Liver (tissue), 9 donors: ENCODE results near the gene LRRC27. TPM values are rescaled to one million over a fixed set of nuclear protein-coding genes. Genes with fewer than 3 reads are reported as not detected.
A peak's percentile ranks its signal among the peaks of the same experiment; 100 is the strongest.

Experiments used
- DNase-seq: peaks from one replicate; pipeline ENCODE4 v3.0.0-alpha.2; 2017; ENCODE audit warnings: low spot score
- H3K27ac ChIP-seq, 2 donors: one replicate each; pipeline ENCODE4 v1.7.0; 2013; ENCODE audit warnings: inconsistent platforms in 2 of 2, low read length in 2 of 2, control low read depth in 1 of 2, low read depth in 1 of 2, mild to moderate bottlenecking in 1 of 2
- H3K27me3 ChIP-seq, 4 donors: one replicate each; pipeline versions ENCODE4 v1.6.1 to v1.7.0; 2013; ENCODE audit warnings: low read length in 3 of 4, inconsistent platforms in 1 of 4, mild to moderate bottlenecking in 1 of 4, moderate library complexity in 1 of 4; ENCODE audit not compliant: control insufficient read depth in 4 of 4, insufficient read depth in 4 of 4
- H3K36me3 ChIP-seq, 4 donors: one replicate each; pipeline versions ENCODE4 v1.6.1 to v1.7.0; 2013; ENCODE audit warnings: low read length in 3 of 4, mild to moderate bottlenecking in 3 of 4, low read depth in 1 of 4, moderate library complexity in 1 of 4; ENCODE audit not compliant: control insufficient read depth in 4 of 4, insufficient read depth in 3 of 4
- H3K4me1 ChIP-seq, 4 donors: one replicate each; pipeline versions ENCODE4 v1.6.1 to v1.7.0; 2013; ENCODE audit warnings: low read length in 3 of 4, mild to moderate bottlenecking in 3 of 4, moderate library complexity in 1 of 4; ENCODE audit not compliant: control insufficient read depth in 4 of 4, insufficient read depth in 4 of 4
- H3K4me3 ChIP-seq, 3 donors: one replicate each; pipeline versions ENCODE4 v1.6.1 to v1.7.0; 2013; ENCODE audit warnings: low read length in 3 of 3, control low read depth in 1 of 3, low read depth in 1 of 3, mild to moderate bottlenecking in 1 of 3
- H3K9ac ChIP-seq, 2 donors: one replicate each; pipeline ENCODE4 v1.7.0; 2013; ENCODE audit warnings: low read length in 2 of 2, mild to moderate bottlenecking in 2 of 2, moderate library complexity in 2 of 2, control low read depth in 1 of 2, low read depth in 1 of 2
- H3K9me3 ChIP-seq, 4 donors: one replicate each; pipeline versions ENCODE4 v1.6.1 to v1.7.0; 2013; ENCODE audit warnings: low read length in 3 of 4; ENCODE audit not compliant: control insufficient read depth in 4 of 4
- ATF3 ChIP-seq: IDR thresholded peaks from 2 replicates; pipeline ENCODE4 v1.6.1; 2016; ENCODE audit warnings: antibody characterized with exemption
- CTCF ChIP-seq: fragments of 150-350 bp; IDR thresholded peaks from 2 replicates; pipeline ENCODE4 v1.5.1; 2017; ENCODE audit warnings: improper control_type of control experiment, low read depth, low read length; ENCODE audit not compliant: missing input control
- EGR1 ChIP-seq, 2 donors: IDR thresholded peaks; 2 replicates each; pipeline ENCODE4 v1.6.1; 2016 to 2018; ENCODE audit warnings: antibody characterized with exemption in 2 of 2, low read depth in 2 of 2
- FOXA1 ChIP-seq: IDR thresholded peaks from 2 replicates; pipeline ENCODE4 v1.6.1; 2016; ENCODE audit warnings: antibody characterized with exemption
- FOXA2 ChIP-seq: IDR thresholded peaks from 2 replicates; pipeline ENCODE4 v1.6.1; 2016; ENCODE audit warnings: antibody characterized with exemption
- GABPA ChIP-seq, 2 donors: IDR thresholded peaks in 1 of 2; conservative IDR thresholded peaks in 1 of 2; 2 replicates each; pipeline ENCODE4 v1.6.1; 2016; ENCODE audit warnings: antibody characterized with exemption in 2 of 2, mild to moderate bottlenecking in 1 of 2, moderate library complexity in 1 of 2
- HNF4A ChIP-seq, 2 donors: conservative IDR thresholded peaks; 2 replicates each; pipeline ENCODE4 v1.6.1; 2016; ENCODE audit warnings: antibody characterized with exemption in 2 of 2, mild to moderate bottlenecking in 2 of 2
- HNF4G ChIP-seq: IDR thresholded peaks from 2 replicates; pipeline ENCODE4 v1.6.1; 2016; ENCODE audit warnings: antibody characterized with exemption
- RAD21 ChIP-seq, 2 donors: IDR thresholded peaks; 2 replicates each; pipeline ENCODE4 v1.6.1; 2016; ENCODE audit warnings: antibody characterized with exemption in 2 of 2, mild to moderate bottlenecking in 2 of 2
- RXRA ChIP-seq, 2 donors: IDR thresholded peaks; 2 replicates each; pipeline ENCODE4 v1.6.1; 2017 to 2018; ENCODE audit warnings: antibody characterized with exemption in 2 of 2, mild to moderate bottlenecking in 1 of 2
- SP1 ChIP-seq: IDR thresholded peaks from 2 replicates; pipeline ENCODE4 v1.6.1; 2018; ENCODE audit warnings: antibody characterized with exemption, mild to moderate bottlenecking
- TAF1 ChIP-seq: conservative IDR thresholded peaks from 2 replicates; pipeline ENCODE4 v1.6.1; 2016; ENCODE audit warnings: antibody characterized with exemption, mild to moderate bottlenecking
- YY1 ChIP-seq: IDR thresholded peaks from 2 replicates; pipeline ENCODE4 v1.6.1; 2016; ENCODE audit warnings: antibody characterized with exemption, mild to moderate bottlenecking
- ZBTB33 ChIP-seq: IDR thresholded peaks from 2 replicates; pipeline ENCODE4 v1.6.1; 2016; ENCODE audit warnings: antibody characterized with exemption
- WGBS: extraction: QIAGEN DNeasy Blood & Tissue Kit; methylation state at CpG from one replicate; pipeline ENCODE4 v1.1.7; 2013; 5-methylcytosine and 5-hydroxymethylcytosine counted together
- polyA plus RNA-seq, 2 donors: library from polyadenylated mRNA; stranded (reverse) in 1 of 2; unstranded in 1 of 2; fragments of 200-250 nt in 1 of 2; fragments of >200 nt in 1 of 2; fragmentation: Nextera tagmentation in 1 of 2; extraction: Ambion mirVana in 1 of 2; gene quantifications; one replicate each; pipeline versions ENCODE4 v1.2.1 to v1.2.3, GENCODE V29; 2013 to 2015
- total RNA-seq, 2 donors: library from RNA; depleted of rRNA; stranded (reverse); fragments of >200 nt; gene quantifications; one replicate each; pipeline ENCODE4 v1.2.3, GENCODE V29; 2014
- TF ChIP-seq, protein P1 (sequence below): IDR thresholded peaks from 2 replicates; pipeline ENCODE4 v1.6.1; 2016; ENCODE audit warnings: antibody characterized with exemption, mild to moderate bottlenecking
- TF ChIP-seq, protein P2 (sequence below): IDR thresholded peaks from 2 replicates; pipeline ENCODE4 v1.6.1; 2016; ENCODE audit warnings: antibody characterized with exemption
- donor health status: healthy.
- donor health status: healthy.
- donor health status: healthy.
- donor health status: healthy.
- donor health status: healthy.

LRRC27 gene
- total and polyA plus RNA-seq, 4 donors: 1.8 to 2.8 (median 2.6) TPM

DNA sequence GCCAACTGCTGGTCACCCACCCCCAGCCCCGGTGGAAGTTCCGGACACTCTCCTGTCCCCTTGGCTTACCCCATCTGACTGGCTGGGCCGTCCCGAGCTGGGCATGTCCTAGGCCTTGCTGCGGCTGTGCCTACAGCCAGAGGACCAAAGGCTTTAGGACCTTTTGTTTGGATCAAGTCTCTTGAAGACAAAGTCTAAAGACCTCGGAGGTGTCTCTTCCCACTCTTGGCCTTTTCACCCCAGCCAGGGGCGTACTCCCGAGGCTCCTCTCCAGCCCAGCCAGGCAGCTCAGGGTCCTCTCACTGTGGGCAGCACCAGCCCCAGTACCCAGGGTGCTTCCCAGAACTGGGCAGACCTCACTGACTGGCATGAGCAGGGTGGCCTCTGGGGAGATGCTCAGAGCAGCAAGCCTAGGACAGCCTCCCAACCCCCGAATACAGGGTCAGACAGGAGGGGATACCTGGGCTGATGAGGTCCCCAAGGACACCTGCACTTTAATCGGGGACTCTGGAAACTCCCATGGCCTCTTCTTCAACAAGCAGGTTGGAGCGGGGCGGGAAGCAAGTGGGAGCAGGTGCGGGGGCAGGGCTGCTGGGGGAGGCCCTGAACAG, 62.3 kb downstream of the LRRC27 start (continued):
- TF ChIP-seq ATF3 (no peak), HNF4A (conservative IDR thresholded peaks at IDR 0.05) (no peak), CTCF (no peak), YY1 (no peak)

DNA sequence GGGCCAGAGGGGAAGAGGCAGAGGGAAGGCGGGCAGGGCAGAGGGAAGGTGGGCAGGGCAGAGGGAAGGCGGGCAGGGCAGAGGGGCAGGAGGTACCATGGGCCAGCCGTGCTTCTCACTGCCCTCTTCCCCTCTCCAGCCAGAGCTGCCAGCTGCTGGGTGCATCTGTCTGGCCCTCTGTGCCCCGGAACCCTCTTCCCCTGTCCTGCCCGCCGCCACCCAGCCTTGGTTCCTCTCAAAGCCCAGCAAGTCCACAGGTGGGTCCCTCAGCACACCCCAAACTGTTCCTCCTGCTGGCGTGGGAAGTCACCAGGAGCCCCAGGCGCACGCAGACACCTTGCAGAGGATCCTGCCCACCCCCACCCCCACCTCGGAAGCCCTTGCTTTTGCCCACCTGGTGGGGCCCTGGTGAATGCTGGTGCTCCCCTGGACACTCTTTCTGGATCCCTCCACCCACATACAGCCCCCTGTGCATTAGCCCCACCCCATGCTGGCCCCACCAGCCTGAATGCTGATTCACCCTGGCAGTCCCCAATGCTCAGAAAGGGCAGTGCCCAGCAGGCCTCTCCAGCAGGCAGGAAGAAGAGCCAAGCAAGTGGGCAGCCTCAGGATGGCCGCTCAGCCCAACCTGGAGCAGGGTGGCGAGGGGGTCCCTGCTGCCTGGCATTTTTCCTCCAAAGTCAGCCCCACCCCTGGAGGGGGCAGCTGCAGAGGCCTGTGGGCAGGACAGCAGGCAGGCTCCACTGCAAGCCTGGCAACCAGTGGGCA, 63.1 kb downstream of the LRRC27 start:
- no peak for DNase-seq

More for the DNA sequence above, 63.1 kb downstream of the LRRC27 start:
- peak overlapping the region; percentile 82 to 85 for H3K27ac ChIP-seq
- no peaks in the 10 kb centered on the region for H3K9me3 ChIP-seq
- H3K4me1 ChIP-seq: peaks cover 5 to 18% (median 10%) of the 10 kb centered on the region in 4 donors
- H3K9ac ChIP-seq: no peak overlapping the region
- no peak for TF ChIP-seq GABPA (IDR thresholded peaks at IDR 0.05 in 1 of 2, conservative IDR thresholded peaks at IDR 0.05 in 1 of 2)
- TF ChIP-seq, protein P1, sequence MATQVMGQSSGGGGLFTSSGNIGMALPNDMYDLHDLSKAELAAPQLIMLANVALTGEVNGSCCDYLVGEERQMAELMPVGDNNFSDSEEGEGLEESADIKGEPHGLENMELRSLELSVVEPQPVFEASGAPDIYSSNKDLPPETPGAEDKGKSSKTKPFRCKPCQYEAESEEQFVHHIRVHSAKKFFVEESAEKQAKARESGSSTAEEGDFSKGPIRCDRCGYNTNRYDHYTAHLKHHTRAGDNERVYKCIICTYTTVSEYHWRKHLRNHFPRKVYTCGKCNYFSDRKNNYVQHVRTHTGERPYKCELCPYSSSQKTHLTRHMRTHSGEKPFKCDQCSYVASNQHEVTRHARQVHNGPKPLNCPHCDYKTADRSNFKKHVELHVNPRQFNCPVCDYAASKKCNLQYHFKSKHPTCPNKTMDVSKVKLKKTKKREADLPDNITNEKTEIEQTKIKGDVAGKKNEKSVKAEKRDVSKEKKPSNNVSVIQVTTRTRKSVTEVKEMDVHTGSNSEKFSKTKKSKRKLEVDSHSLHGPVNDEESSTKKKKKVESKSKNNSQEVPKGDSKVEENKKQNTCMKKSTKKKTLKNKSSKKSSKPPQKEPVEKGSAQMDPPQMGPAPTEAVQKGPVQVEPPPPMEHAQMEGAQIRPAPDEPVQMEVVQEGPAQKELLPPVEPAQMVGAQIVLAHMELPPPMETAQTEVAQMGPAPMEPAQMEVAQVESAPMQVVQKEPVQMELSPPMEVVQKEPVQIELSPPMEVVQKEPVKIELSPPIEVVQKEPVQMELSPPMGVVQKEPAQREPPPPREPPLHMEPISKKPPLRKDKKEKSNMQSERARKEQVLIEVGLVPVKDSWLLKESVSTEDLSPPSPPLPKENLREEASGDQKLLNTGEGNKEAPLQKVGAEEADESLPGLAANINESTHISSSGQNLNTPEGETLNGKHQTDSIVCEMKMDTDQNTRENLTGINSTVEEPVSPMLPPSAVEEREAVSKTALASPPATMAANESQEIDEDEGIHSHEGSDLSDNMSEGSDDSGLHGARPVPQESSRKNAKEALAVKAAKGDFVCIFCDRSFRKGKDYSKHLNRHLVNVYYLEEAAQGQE: no peak
- TF ChIP-seq ZBTB33: no peak
- no peak for TF ChIP-seq SP1
- TF ChIP-seq HNF4G: no peak
- TF ChIP-seq ATF3: no peak
- TF ChIP-seq TAF1: no peak
- TF ChIP-seq CTCF: no peak
- no peak for TF ChIP-seq RAD21 (IDR thresholded peaks at IDR 0.05)
- no peak for TF ChIP-seq YY1
- no peak for TF ChIP-seq FOXA2
- TF ChIP-seq RXRA (IDR thresholded peaks at IDR 0.05): no peak
- TF ChIP-seq, protein P2, sequence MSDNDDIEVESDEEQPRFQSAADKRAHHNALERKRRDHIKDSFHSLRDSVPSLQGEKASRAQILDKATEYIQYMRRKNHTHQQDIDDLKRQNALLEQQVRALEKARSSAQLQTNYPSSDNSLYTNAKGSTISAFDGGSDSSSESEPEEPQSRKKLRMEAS: no peak
- TF ChIP-seq FOXA1: no peak
- no peak for TF ChIP-seq EGR1 (IDR thresholded peaks at IDR 0.05; ENCODE audit: low read depth in 2 of 2)
- H3K36me3 ChIP-seq: no peaks in the 10 kb centered on the region
- H3K4me3 ChIP-seq: no peak overlapping the region
- 82% methylated on average over 12 of the region's 12 CpGs for WGBS
- H3K27me3 ChIP-seq: no peaks in the 10 kb centered on the region
